GM21367 (cell line): Measurements from ENCODE around the gene ESCO1.
"Not testable (repeated sequence)": the region's sequence is repeated elsewhere in the genome, so short reads cannot be mapped to it uniquely, and the experiment has no call there.

Experiments used
- ATAC-seq: cut with Tn5 transposase; IDR thresholded peaks from one replicate; pipeline ENCODE4 v1.9.1; 2021; ENCODE audit not compliant: unreplicated experiment

Gene ESCO1, protein sequence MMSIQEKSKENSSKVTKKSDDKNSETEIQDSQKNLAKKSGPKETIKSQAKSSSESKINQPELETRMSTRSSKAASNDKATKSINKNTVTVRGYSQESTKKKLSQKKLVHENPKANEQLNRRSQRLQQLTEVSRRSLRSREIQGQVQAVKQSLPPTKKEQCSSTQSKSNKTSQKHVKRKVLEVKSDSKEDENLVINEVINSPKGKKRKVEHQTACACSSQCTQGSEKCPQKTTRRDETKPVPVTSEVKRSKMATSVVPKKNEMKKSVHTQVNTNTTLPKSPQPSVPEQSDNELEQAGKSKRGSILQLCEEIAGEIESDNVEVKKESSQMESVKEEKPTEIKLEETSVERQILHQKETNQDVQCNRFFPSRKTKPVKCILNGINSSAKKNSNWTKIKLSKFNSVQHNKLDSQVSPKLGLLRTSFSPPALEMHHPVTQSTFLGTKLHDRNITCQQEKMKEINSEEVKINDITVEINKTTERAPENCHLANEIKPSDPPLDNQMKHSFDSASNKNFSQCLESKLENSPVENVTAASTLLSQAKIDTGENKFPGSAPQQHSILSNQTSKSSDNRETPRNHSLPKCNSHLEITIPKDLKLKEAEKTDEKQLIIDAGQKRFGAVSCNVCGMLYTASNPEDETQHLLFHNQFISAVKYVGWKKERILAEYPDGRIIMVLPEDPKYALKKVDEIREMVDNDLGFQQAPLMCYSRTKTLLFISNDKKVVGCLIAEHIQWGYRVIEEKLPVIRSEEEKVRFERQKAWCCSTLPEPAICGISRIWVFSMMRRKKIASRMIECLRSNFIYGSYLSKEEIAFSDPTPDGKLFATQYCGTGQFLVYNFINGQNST

GRCh38 chr18:21600526-21601410 lies at the start of gene ESCO1:
ESCO1 (minus strand) TSS chr18:21600704; CDS start chr18:21574843, 25,861 bp downstream.
- ATAC-seq, result peak; percentile 79

DNA sequence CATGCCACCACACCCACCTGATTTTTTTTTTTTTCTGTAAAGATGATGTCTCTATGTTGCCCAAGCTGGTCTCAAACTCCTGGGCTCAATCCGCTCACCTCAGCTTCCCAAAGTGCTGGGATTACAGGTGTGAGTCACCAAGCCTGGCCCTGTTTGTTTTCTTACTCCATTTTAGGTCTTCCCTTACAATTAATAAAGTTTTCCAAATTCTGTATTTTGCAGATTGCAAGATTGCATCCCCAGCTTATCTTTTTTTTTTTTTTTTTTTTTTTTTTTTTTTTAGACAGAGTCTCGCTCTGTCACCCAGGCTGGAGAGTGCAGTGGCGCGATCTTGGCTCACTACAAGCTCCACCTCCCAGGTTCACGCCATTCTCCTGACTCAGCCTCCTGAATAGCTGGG lies 39.9 kb upstream of the ESCO1 start:
- not testable (repeated sequence) for ATAC-seq

- no peak for ATAC-seq
These were observed 38.3 kb upstream of the ESCO1 start for GRCh38 chr18:21638822-21639221.

GRCh38 chr18:21636769-21637168 lies 36.3 kb upstream of the ESCO1 start:
- no peak for ATAC-seq

GRCh38 chr18:21634588-21635199 lies 34.2 kb upstream of the ESCO1 start:
- no peak for ATAC-seq

GRCh38 chr18:21632393-21632792 lies 31.9 kb upstream of the ESCO1 start:
- ATAC-seq, result no peak

GRCh38 chr18:21629089-21629832 lies 28.8 kb upstream of the ESCO1 start:
- ATAC-seq, result peak; percentile 93

DNA sequence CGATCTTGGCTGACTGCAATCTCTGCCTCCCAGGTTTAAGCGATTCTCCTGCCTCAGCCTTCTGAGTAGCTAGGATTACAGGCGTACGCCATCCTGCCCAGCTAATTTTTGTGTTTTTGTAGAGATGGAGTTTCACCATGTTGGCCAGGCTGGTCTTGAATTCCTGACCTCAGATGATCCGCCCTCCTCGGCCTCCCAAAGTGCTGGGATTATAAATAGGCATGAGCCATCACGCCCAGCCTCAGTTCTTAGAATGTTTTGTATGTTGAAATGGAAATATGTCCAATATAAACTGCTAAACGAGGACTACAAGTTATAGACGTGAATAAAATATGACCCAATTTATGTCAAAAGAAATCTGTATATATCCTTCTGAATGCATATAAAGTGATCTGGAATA lies 21.1 kb upstream of the ESCO1 start:
- ATAC-seq, result not testable (repeated sequence)

GRCh38 chr18:21612125-21613039 lies 11.9 kb upstream of the ESCO1 start, which contains the start of gene SNRPD1:
SNRPD1 (plus strand) TSS chr18:21612314; CDS start chr18:21612430, 116 bp downstream.
- ATAC-seq, result peak; percentile 94

GRCh38 chr18:21611401-21612124 lies 11.1 kb upstream of the ESCO1 start:
- not testable (repeated sequence) for ATAC-seq

GRCh38 chr18:21605213-21605612 lies 4.7 kb upstream of the ESCO1 start:
- no peak for ATAC-seq

GRCh38 chr18:21604671-21605070 lies 4.2 kb upstream of the ESCO1 start:
- ATAC-seq, result no peak

DNA sequence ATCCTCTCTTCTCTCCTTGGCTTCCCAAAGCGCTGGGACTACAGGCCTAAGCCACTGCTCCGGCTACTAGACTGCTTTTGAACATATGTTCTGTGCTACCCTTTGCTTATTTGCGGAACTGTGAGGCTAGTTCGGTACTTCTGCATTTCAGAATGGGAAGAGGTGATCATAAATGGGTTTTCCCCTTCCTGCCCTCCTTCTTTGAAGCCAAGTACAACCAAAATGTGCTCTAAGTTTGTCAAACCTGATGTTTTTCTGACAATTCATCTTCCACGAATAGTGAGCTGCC lies 1.7 kb upstream of the ESCO1 start:
- no peak for ATAC-seq

- peak; percentile 30 for ATAC-seq
These were observed 649 bp downstream of the ESCO1 start for GRCh38 chr18:21599585-21600525.

DNA sequence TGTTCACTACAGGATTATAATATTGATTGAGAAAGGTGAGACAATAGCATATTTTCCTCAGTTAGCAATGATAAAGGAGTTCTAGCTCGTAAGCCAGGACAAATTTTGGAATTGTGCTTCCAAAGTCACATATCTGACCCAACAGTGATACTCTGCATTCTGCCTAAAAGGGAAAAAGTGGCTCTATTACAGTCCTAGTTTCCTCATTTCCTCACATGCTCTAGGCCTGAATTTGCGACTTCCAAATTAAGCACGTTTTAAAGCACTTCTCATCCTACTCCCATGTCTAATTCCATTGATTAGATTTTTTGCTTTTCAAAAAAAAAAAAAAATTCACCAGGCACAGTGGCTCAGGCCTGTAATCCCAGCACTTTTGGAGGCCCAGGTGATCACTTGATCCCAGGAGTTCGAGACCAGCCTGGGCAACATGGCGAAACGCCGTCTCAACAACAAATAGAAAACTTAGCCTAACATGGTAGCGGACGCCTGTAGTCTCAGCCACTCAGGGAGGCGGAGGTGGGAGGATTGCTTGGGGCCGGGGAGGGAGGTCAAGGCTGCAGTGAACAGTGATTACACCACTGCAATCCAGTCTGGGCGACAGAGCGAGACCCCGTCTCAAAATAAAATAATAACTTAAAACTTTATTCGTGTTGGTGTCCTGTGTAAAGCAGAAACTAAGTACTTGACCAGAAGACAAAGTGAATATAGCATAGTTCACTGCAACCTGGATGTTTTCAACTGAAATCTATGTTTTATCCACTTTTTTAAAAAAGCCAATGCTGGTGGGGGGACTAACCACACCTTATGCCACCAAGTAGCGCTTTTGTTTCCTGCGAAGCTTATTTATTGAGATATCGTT lies 1.5 kb downstream of the ESCO1 start:
- no peak for ATAC-seq

GRCh38 chr18:21597620-21598019 lies 2.9 kb downstream of the ESCO1 start:
- ATAC-seq, result no peak
